ENCODE data around the gene OR7G3. TPM values are rescaled to one million over a fixed set of nuclear protein-coding genes. Genes with fewer than 3 reads are reported as not detected.

OR7G3 gene
- total and polyA plus RNA-seq, 2 of the 8 experiments (the other 6 are each of a cell fraction or from before 2014, with no cell fraction given) = not detected

GRCh38 chr19:9130965-9131364, 4.2 kb upstream of the OR7G3 start:
- no peak overlapping the region for H2BK5ac ChIP-seq (ENCODE audit: low read depth, low read length)
- H3K36me3 ChIP-seq (ENCODE audit: control insufficient read depth in 2 of 4, insufficient read depth in 4 of 4, low read length in 3 of 4) = no peaks in the 10 kb centered on the region
- no peak overlapping the region for H2BK120ac ChIP-seq (replicated peaks; ENCODE audit: low read depth, low read length)
- H2BK20ac ChIP-seq (ENCODE audit: low read length) = no peak overlapping the region
- H3K4me2 ChIP-seq (ENCODE audit: insufficient read depth in 1 of 2, low read depth in 2 of 2, low read length in 2 of 2) = no peak overlapping the region
- no peak overlapping the region for H2BK15ac ChIP-seq (ENCODE audit: low read length)
- H3K9me3 ChIP-seq (ENCODE audit: insufficient read depth in 2 of 2, low read depth in 1 of 2, low read length in 1 of 2) = peaks cover 19 to 35% of the 10 kb centered on the region in 2 experiments; a peak in 3 of 4 replicates
- H2AFZ ChIP-seq (ENCODE audit: low read length) = no peak overlapping the region
- no peaks in the 10 kb centered on the region for H3K4me1 ChIP-seq (replicated peaks in 1 of 4; ENCODE audit: control insufficient read depth in 3 of 4, insufficient read depth in 4 of 4, low read length in 3 of 4)
- H2BK12ac ChIP-seq (ENCODE audit: low read depth, low read length) = no peak overlapping the region
- no peak overlapping the region for H4K5ac ChIP-seq (ENCODE audit: insufficient read length, low read depth, low read length)
- no peak for TF ChIP-seq EGR1 (IDR thresholded peaks at IDR 0.05; ENCODE audit: borderline replicate concordance, low read depth, low read length)
- no peak for TF ChIP-seq NANOG (IDR thresholded peaks at IDR 0.05; ENCODE audit: insufficient read depth, low read depth, low read length, poor library complexity, severe bottlenecking)
- TF ChIP-seq, protein P1, sequence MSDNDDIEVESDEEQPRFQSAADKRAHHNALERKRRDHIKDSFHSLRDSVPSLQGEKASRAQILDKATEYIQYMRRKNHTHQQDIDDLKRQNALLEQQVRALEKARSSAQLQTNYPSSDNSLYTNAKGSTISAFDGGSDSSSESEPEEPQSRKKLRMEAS (IDR thresholded peaks at IDR 0.05) = no peak
- TF ChIP-seq RXRA (IDR thresholded peaks at IDR 0.05; ENCODE audit: insufficient read depth, low read depth, low read length) = no peak
- no peak for TF ChIP-seq NRF1 (IDR thresholded peaks at IDR 0.05; ENCODE audit: low read depth, low read length)
- TF ChIP-seq RFX5 (IDR thresholded peaks at IDR 0.05; ENCODE audit: borderline replicate concordance, low read depth, low read length) = no peak
- TF ChIP-seq CTBP2 (IDR thresholded peaks at IDR 0.05; ENCODE audit: borderline replicate concordance, insufficient read depth, insufficient read length, low read length) = no peak
- DNase-seq (ENCODE audit: low read depth in 1 of 2, low spot score in 2 of 2) (no peak), FAIRE-seq (no peak)
- no peak overlapping the region for H4K8ac ChIP-seq (ENCODE audit: extremely low read depth, insufficient read depth, low read length)
- no peaks in the 10 kb centered on the region for H3K27me3 ChIP-seq (replicated peaks in 1 of 4; ENCODE audit: control insufficient read depth in 3 of 4, extremely low read depth in 1 of 4, insufficient read depth in 3 of 4, low read length in 3 of 4)
- H4K20me1 ChIP-seq (replicated peaks in 1 of 2; ENCODE audit: control insufficient read depth in 1 of 2, insufficient read depth in 2 of 2, low read length in 2 of 2) = no peaks in the 10 kb centered on the region
- H3K56ac ChIP-seq (replicated peaks; ENCODE audit: insufficient read length, low read depth, low read length) = no peak overlapping the region
- H3K18ac ChIP-seq (ENCODE audit: extremely low read depth, low read length) = no peak overlapping the region
- H3K79me1 ChIP-seq (ENCODE audit: low read depth, low read length) = no peaks in the 10 kb centered on the region
- H3K4me3 ChIP-seq (ENCODE audit: extremely low read depth in 1 of 4, insufficient read depth in 2 of 4, low read depth in 3 of 4, low read length in 4 of 4) = no peak overlapping the region
- H2AK5ac ChIP-seq (ENCODE audit: low read depth, low read length) = no peak overlapping the region
- 91% methylated on average over 1 of the region's 1 CpG; no CpG with 5 or more reads in 1 of the 2 experiments for WGBS, 2 experiments (ENCODE audit: extremely low coverage in 1 of 2, insufficient coverage in 1 of 2, insufficient read length in 1 of 2, insufficient replicate concordance in 2 of 2, low coverage in 1 of 2, low lambda C conversion rate in 2 of 2, missing lambda C conversion rate in 1 of 2)
- no peak overlapping the region for H3K4ac ChIP-seq (replicated peaks; ENCODE audit: insufficient read length, low read depth, low read length)
- H3K23me2 ChIP-seq (ENCODE audit: low read depth, low read length) = no peaks in the 10 kb centered on the region
- CTCF ChIA-PET (ENCODE audit: partially characterized antibody) = no interaction called here
- no peak overlapping the region for H3K27ac ChIP-seq (ENCODE audit: low read depth, low read length)
- POLR2A ChIA-PET (ENCODE audit: partially characterized antibody) = no interaction called here
- no peak overlapping the region for H3K23ac ChIP-seq (ENCODE audit: insufficient read length)
- no peaks in the 10 kb centered on the region for H3K79me2 ChIP-seq (ENCODE audit: control insufficient read depth in 1 of 2, insufficient read depth in 2 of 2, low read length in 2 of 2)
- no peak overlapping the region for H3K9ac ChIP-seq (replicated peaks in 1 of 4; ENCODE audit: extremely low read depth in 1 of 4, low read depth in 3 of 4, low read length in 3 of 4)
- H3K14ac ChIP-seq (ENCODE audit: insufficient read length) = no peak overlapping the region
- H4K91ac ChIP-seq (replicated peaks; ENCODE audit: insufficient read length, low read length) = no peak overlapping the region

Measured in H1 (cell line).